ENCODE measurements around the gene PAX5. TPM values are rescaled to one million over a fixed set of nuclear protein-coding genes. Genes with fewer than 3 reads are reported as not detected.

PAX5 gene
- total RNA-seq, 1 donor from 2014 or later: 0.16 TPM

DNA sequence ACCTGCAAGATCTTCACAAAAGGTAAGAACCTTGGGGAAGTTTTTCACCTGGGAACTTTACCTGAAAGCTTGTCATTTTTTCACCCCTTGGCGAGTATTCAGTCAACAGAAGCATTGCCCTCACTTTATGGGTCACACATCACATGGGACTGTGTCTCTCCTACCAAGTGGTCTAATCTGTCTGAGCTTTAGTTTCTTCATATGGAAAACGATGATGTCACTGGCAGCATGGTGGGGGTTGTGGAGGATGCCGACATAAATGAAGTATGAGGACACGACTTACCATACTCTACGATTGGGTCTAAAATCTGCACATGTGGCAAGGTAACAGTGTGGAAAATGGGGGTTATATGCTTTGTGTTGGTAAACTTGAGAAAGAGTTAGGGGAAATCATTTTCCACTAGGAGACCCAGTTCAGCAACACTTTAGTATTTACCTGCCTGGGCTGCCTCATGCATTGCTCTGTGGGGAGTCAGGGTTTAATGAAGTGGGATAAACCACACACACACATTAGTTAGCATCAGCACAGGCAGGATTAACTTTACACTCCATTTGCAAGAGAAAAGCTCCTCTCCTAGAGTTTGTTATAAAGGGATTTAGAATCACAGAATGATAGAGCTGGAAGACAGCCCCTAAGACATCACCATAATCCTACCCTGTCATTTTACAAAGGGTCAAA lies 19.8 kb upstream of the PAX5 start:
- H3K27me3 Mint-ChIP-seq: peaks cover 57% of the 10 kb centered on the region
- no peaks in the 10 kb centered on the region for H3K9me3 Mint-ChIP-seq

DNA sequence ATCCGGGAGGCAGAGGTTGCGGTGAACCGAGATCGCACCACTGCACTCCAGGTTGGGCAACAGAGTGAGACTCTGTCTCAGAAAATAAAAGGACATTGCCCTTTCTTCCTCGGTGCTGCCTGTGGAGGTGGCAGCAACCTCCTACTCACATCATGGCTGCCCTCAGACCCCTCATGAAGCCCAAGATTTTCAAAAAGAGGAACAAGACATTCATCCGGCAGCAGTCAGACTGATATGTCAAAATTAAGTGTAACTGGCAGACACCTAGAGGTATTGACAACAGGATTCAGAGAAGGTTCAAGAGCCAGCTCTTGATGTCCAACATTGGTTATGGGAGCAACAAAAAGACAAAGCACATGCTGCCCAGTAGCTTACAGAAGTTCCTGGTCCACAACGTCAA lies 12.6 kb upstream of the PAX5 start:
- no peak overlapping the region for H3K4me3 Mint-ChIP-seq
- intact Hi-C loops (cut with micrococcal nuclease): no loop called here
- no peaks in the 10 kb centered on the region for H3K4me1 Mint-ChIP-seq
- no peaks in the 10 kb centered on the region for H3K9me3 Mint-ChIP-seq
- H3K36me3 Mint-ChIP-seq (ENCODE audit: low read depth): no peaks in the 10 kb centered on the region
- no peak overlapping the region for H3K27ac Mint-ChIP-seq
- H3K27me3 Mint-ChIP-seq: peaks cover 44% of the 10 kb centered on the region
- DNase-seq: no peak

More for the DNA sequence above, 19.8 kb upstream of the PAX5 start:
- intact Hi-C loops (cut with micrococcal nuclease): no loop called here
- no peaks in the 10 kb centered on the region for H3K36me3 Mint-ChIP-seq (ENCODE audit: low read depth)
- no peaks in the 10 kb centered on the region for H3K4me1 Mint-ChIP-seq
- no peak for DNase-seq
- H3K27ac Mint-ChIP-seq: no peak overlapping the region
- H3K4me3 Mint-ChIP-seq: no peak overlapping the region

- intact Hi-C loops (cut with micrococcal nuclease): no loop called here
- no peak for DNase-seq
- H3K4me3 Mint-ChIP-seq: no peak overlapping the region
- no peaks in the 10 kb centered on the region for H3K9me3 Mint-ChIP-seq
- H3K27ac Mint-ChIP-seq: no peak overlapping the region
- H3K4me1 Mint-ChIP-seq: peaks cover 4% of the 10 kb centered on the region
- peaks cover 2% of the 10 kb centered on the region for H3K36me3 Mint-ChIP-seq (ENCODE audit: low read depth)
- peaks cover 71% of the 10 kb centered on the region for H3K27me3 Mint-ChIP-seq
Observed at GRCh38 chr9:37042421-37042820, 8.4 kb upstream of the PAX5 start.

DNA sequence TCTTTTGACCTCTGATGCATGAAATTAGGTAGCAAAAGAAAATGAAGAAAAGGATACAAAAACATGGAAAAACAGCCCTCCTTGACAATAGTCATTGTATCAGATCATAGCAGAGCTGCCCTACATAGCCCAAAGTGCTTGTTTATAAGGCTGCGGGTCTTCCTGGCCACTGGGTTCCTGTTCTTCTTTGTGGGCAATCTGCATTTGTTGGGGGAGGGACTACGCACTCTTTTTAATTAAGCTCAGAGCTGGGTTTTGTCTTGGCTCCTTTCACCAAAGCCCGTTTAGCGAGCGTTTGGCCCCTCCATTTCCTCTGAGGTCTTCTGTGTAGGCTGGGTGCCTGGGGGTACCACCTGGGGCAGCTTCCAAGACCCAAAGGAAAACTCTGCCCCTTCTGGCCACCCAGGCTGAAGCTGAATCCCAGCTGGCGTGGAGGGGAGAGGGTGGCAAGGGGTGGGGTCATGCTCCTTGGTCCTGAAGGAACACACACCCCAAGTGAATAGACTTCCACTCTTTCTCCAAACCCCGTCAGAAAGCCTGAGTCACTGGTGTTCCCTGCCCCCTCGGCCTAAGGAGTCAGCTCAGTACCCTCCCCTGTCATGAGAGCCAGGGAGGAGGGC lies 6.5 kb upstream of the PAX5 start:
- no peak overlapping the region for H3K27ac Mint-ChIP-seq
- peaks cover 73% of the 10 kb centered on the region for H3K27me3 Mint-ChIP-seq
- H3K4me3 Mint-ChIP-seq: no peak overlapping the region
- intact Hi-C loops (cut with micrococcal nuclease): no loop called here
- peaks cover 7% of the 10 kb centered on the region for H3K36me3 Mint-ChIP-seq (ENCODE audit: low read depth)
- peaks cover 4% of the 10 kb centered on the region for H3K9me3 Mint-ChIP-seq
- no peak for DNase-seq
- H3K4me1 Mint-ChIP-seq: peaks cover 17% of the 10 kb centered on the region

GRCh38 chr9:37038943-37039464 lies 4.9 kb upstream of the PAX5 start:
- Mint-ChIP-seq H3K27me3 (peaks cover 75% of the 10 kb centered on the region), H3K36me3 (ENCODE audit: low read depth) (peaks cover 7% of the 10 kb centered on the region), H3K4me3 (no peak overlapping the region), H3K27ac (no peak overlapping the region), H3K4me1 (peaks cover 26% of the 10 kb centered on the region), H3K9me3 (peaks cover 4% of the 10 kb centered on the region)
- intact Hi-C loops (cut with micrococcal nuclease): loop anchor here (5.0 to 10.0 kb wide), 2 partner anchors 52 to 266 kb away; no protein-coding TSS in a partner anchor
- DNase-seq: no peak

DNA sequence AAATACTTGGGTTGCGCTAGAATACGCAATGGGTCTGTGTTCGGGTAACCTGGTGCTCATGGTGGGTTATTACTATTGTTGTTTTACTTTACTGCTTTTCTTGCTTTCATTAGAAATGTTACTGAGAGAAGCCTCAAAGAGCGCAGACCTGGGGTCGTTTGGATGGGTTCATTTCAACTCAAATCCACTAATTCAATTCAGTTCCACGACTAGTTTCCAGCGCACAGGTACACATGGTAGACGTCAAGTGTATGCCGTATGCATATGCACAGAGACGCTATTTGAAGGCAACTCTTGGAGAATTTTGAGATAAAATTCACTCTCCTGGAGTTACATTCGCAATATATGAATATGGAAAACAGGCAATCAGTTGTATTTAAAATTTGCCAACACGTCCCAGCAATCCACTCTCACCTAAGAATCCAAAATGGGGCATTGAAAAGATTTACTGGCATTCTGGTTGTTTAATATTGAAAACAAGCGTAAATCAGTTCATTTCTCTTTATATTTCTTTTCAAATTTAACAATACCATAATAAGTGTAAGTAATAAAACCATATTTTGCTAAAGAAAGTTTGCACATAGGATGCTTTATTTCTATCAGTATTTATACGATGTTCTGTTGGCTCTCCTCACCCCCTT lies 4.4 kb upstream of the PAX5 start:
- Mint-ChIP-seq H3K4me1 (peaks cover 26% of the 10 kb centered on the region), H3K27me3 (peaks cover 79% of the 10 kb centered on the region), H3K27ac (no peak overlapping the region), H3K4me3 (peak overlapping the region; percentile 81), H3K36me3 (ENCODE audit: low read depth) (peaks cover 7% of the 10 kb centered on the region), H3K9me3 (peaks cover 4% of the 10 kb centered on the region)
- intact Hi-C loops (cut with micrococcal nuclease): loop anchor here (5.0 to 10.0 kb wide), 2 partner anchors 51 to 266 kb away; no protein-coding TSS in a partner anchor
- DNase-seq: no peak

DNA sequence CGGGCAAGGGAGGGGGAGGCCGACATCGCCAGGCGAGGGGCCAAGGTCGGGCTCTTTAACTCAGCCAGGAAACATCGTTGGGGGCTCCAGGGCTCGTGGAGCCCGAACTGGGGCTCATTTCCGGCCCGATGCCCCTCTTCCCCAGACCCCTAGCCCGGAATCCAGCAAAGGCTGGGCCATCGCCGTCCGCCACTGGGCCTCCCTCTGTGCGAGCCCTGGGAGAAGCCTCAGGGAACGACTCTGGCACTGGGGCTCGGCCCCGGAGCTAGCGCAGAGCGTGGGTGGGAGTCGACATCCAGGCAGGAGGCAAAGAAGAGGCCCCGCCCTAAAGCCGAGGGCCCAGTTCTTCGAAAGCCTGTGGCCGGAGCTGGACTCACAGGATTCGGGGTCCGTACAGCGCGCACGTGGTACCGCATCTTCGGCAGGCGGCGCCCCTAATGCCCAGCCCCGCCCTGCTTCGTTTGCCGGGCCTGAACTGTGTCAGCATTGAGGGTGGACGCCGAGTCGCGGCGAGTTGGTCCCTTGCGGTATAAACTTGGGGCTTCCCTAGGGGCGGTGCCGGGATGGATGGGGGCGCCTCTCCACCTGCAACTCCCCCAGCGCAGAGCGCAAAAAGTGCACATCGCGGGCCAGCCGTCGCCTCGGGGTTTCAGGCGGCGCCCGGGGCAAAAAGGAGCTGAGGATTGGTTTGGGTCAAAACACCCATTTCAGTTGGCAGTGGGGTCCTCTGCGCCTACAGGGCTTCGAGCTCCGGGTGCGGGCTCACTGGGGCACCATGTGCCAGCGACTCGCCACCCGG lies 3.6 kb upstream of the PAX5 start:
- Mint-ChIP-seq H3K36me3 (ENCODE audit: low read depth) (peaks cover 7% of the 10 kb centered on the region), H3K9me3 (peaks cover 4% of the 10 kb centered on the region), H3K4me1 (peaks cover 26% of the 10 kb centered on the region), H3K27me3 (peaks cover 84% of the 10 kb centered on the region), H3K27ac (peak overlapping the region; percentile 31), H3K4me3 (peak overlapping the region; percentile 81)
- peak; percentile 67 for DNase-seq
- intact Hi-C loops (cut with micrococcal nuclease): loop anchor here (1.0 to 10.0 kb wide), 3 partner anchors 10 to 267 kb away; no protein-coding TSS in a partner anchor

- peaks cover 26% of the 10 kb centered on the region for H3K4me1 Mint-ChIP-seq
- intact Hi-C loops (cut with micrococcal nuclease): loop anchor here (1.0 to 10.0 kb wide), 3 partner anchors 10 to 268 kb away; no protein-coding TSS in a partner anchor
- H3K27me3 Mint-ChIP-seq: peaks cover 87% of the 10 kb centered on the region
- H3K27ac Mint-ChIP-seq: peak overlapping the region; percentile 31
- peak overlapping the region; percentile 81 for H3K4me3 Mint-ChIP-seq
- H3K9me3 Mint-ChIP-seq: peaks cover 4% of the 10 kb centered on the region
- H3K36me3 Mint-ChIP-seq (ENCODE audit: low read depth): peaks cover 7% of the 10 kb centered on the region
- DNase-seq: peak; percentile 84
Observed at GRCh38 chr9:37036776-37037502, 2.9 kb upstream of the PAX5 start.

- peaks cover 4% of the 10 kb centered on the region for H3K9me3 Mint-ChIP-seq
- peak overlapping the region; percentile 10 for H3K27ac Mint-ChIP-seq
- peaks cover 26% of the 10 kb centered on the region for H3K4me1 Mint-ChIP-seq
- DNase-seq: peak; percentile 70
- peak overlapping the region; percentile 81 for H3K4me3 Mint-ChIP-seq
- H3K27me3 Mint-ChIP-seq: peaks cover 88% of the 10 kb centered on the region
- peaks cover 7% of the 10 kb centered on the region for H3K36me3 Mint-ChIP-seq (ENCODE audit: low read depth)
- intact Hi-C loops (cut with micrococcal nuclease): loop anchor here (5.0 to 10.0 kb wide), 2 partner anchors 49 to 268 kb away; no protein-coding TSS in a partner anchor
Observed at GRCh38 chr9:37036371-37036775, 2.3 kb upstream of the PAX5 start.

- peaks cover 7% of the 10 kb centered on the region for H3K36me3 Mint-ChIP-seq (ENCODE audit: low read depth)
- peaks cover 4% of the 10 kb centered on the region for H3K9me3 Mint-ChIP-seq
- peaks cover 89% of the 10 kb centered on the region for H3K27me3 Mint-ChIP-seq
- peak overlapping the region; percentile 81 for H3K4me3 Mint-ChIP-seq
- no peak for DNase-seq
- peak overlapping the region; percentile 10 for H3K27ac Mint-ChIP-seq
- peaks cover 26% of the 10 kb centered on the region for H3K4me1 Mint-ChIP-seq
- intact Hi-C loops (cut with micrococcal nuclease): loop anchor here (5.0 to 10.0 kb wide), 2 partner anchors 49 to 269 kb away; no protein-coding TSS in a partner anchor
Observed at GRCh38 chr9:37035648-37036370, 1.7 kb upstream of the PAX5 start.

GRCh38 chr9:37034938-37035647 lies 1.0 kb upstream of the PAX5 start:
- Mint-ChIP-seq H3K27me3 (peaks cover 89% of the 10 kb centered on the region), H3K36me3 (ENCODE audit: low read depth) (peaks cover 7% of the 10 kb centered on the region), H3K9me3 (peaks cover 4% of the 10 kb centered on the region), H3K4me3 (peak overlapping the region; percentile 81), H3K27ac (peak overlapping the region; percentile 34), H3K4me1 (peaks cover 26% of the 10 kb centered on the region)
- intact Hi-C loops (cut with micrococcal nuclease): loop anchor here (5.0 to 10.0 kb wide), 2 partner anchors 48 to 270 kb away; no protein-coding TSS in a partner anchor
- DNase-seq: peak; percentile 61

All from activated CD4-positive, alpha-beta T cell treated with anti-CD3 and anti-CD28 coated beads, Interleukin-2, amount 10 ng/mL, durations not matched to agents 24 days and 14 days (primary cell).